Peyer's patch (tissue), 4 donors: ENCODE data around the gene ADORA3. TPM values are rescaled to one million over a fixed set of nuclear protein-coding genes. Genes with fewer than 3 reads are reported as not detected.

Experiments used
- DNase-seq, 3 donors: peaks; one replicate each; pipeline ENCODE4 v3.0.0-alpha.2; 2017 to 2019
- H3K27ac ChIP-seq, 4 donors: fragments of 200-600 bp; sonication (generic); one replicate each; pipeline ENCODE4 v1.5.1; 2016 to 2019
- H3K27me3 ChIP-seq, 2 donors: fragments of 200-600 bp; sonication (generic); one replicate each; pipeline ENCODE4 v1.5.1; 2019
- H3K36me3 ChIP-seq, 3 donors: fragments of 200-600 bp; sonication (generic); one replicate each; pipeline ENCODE4 v1.5.1; 2016 to 2019
- H3K4me1 ChIP-seq, 4 donors: fragments of 200-600 bp; sonication (generic); one replicate each; pipeline ENCODE4 v1.5.1; 2016 to 2019
- H3K4me3 ChIP-seq, 4 donors: fragments of 200-600 bp; sonication (generic); 1 replicate in 3 of 4; 2 replicates in 1 of 4; pipeline ENCODE4 v1.5.1; 2016 to 2019; ENCODE audit warnings: mild to moderate bottlenecking in 1 of 4
- H3K9me3 ChIP-seq, 4 donors: fragments of 200-600 bp; sonication (generic); one replicate each; pipeline ENCODE4 v1.5.1; 2016 to 2019; ENCODE audit warnings: mild to moderate bottlenecking in 1 of 4
- POLR2A ChIP-seq, 2 donors: fragments of 450-650 bp; IDR thresholded peaks; one replicate each; pipeline ENCODE4 v1.5.1; 2017; ENCODE audit warnings: antibody characterized with exemption in 2 of 2, mild to moderate bottlenecking in 2 of 2, moderate library complexity in 2 of 2
- total RNA-seq, 4 donors: library from RNA; depleted of rRNA; stranded (reverse); fragments of >200 nt; gene quantifications; one replicate each; pipeline ENCODE4 v1.1.0, GENCODE V29; 2016
- TF ChIP-seq, protein P1 (sequence below), 6 experiments: fragments of 450-650 bp in 4 of 6; fragments of 200-600 bp in 2 of 6; sonication (generic) in 1 of 6; IDR thresholded peaks; one replicate each; pipeline ENCODE4 v1.5.1; 2017 to 2019; ENCODE audit warnings: antibody characterized with exemption in 6 of 6, mild to moderate bottlenecking in 3 of 6, moderate library complexity in 1 of 6

ADORA3 gene
- total RNA-seq, 4 donors from 2014 or later = 2.3 to 14.9 (median 4.7) TPM; not detected in 1

DNA sequence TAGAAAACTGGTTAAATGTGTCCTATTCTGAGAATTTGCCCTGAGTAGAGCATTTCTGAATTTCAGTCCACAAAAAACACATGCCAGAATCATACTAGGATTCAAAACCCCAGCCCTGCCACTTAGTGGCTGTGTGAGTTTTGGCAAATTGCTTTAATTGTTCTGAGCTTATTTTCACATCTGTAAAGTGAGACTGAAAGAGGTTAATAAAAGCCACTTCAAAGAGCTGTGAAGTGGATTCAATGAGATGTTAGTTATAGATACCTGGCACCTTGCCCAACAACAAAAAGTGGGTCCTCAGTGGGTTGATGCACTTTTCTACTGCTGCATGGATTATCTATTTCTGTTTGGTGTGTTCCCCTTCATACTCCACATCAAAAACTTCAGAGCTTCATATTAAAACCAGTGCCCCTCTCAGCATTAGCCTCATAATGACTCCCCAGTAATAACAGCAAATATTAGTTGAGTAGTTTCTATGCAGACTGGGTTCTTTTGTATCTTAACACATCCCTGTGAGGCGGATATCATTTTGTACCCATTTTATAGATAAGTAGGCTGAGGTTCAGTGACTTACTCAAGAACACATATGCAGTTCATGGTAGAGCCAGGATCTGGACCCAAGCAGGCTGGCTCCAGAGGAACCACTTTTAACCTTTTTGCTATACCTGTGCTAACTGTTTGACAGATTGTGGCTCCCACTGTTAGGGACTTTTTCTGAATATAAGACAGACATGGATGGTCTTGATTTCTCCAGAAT is 14.2 kb upstream of the ADORA3 start:
- no peaks in the 10 kb centered on the region for H3K36me3 ChIP-seq
- no peaks in the 10 kb centered on the region for H3K27me3 ChIP-seq
- H3K27ac ChIP-seq = no peak overlapping the region
- no peak overlapping the region for H3K4me3 ChIP-seq
- TF ChIP-seq POLR2A (IDR thresholded peaks at IDR 0.05) = no peak
- TF ChIP-seq, protein P1, sequence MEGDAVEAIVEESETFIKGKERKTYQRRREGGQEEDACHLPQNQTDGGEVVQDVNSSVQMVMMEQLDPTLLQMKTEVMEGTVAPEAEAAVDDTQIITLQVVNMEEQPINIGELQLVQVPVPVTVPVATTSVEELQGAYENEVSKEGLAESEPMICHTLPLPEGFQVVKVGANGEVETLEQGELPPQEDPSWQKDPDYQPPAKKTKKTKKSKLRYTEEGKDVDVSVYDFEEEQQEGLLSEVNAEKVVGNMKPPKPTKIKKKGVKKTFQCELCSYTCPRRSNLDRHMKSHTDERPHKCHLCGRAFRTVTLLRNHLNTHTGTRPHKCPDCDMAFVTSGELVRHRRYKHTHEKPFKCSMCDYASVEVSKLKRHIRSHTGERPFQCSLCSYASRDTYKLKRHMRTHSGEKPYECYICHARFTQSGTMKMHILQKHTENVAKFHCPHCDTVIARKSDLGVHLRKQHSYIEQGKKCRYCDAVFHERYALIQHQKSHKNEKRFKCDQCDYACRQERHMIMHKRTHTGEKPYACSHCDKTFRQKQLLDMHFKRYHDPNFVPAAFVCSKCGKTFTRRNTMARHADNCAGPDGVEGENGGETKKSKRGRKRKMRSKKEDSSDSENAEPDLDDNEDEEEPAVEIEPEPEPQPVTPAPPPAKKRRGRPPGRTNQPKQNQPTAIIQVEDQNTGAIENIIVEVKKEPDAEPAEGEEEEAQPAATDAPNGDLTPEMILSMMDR (IDR thresholded peaks at IDR 0.05) = no peak
- no peaks in the 10 kb centered on the region for H3K9me3 ChIP-seq
- peaks cover 0 to 11% (median 9%) of the 10 kb centered on the region in 4 donors for H3K4me1 ChIP-seq
- DNase-seq = no peak

GRCh38 chr1:111516005-111516535 is 12.6 kb upstream of the ADORA3 start:
- Histone ChIP-seq H3K36me3 (no peaks in the 10 kb centered on the region), H3K4me3 (peak overlapping the region; percentile 35 to 54 (median 42)), H3K27me3 (no peaks in the 10 kb centered on the region), H3K4me1 (peaks cover 0 to 16% (median 10%) of the 10 kb centered on the region in 4 donors), H3K9me3 (no peaks in the 10 kb centered on the region), H3K27ac (peak overlapping the region; percentile 65 to 83 (median 77))
- TF ChIP-seq, protein P1 (IDR thresholded peaks at IDR 0.05) = peak in 5 of 6 experiments; percentile 14 to 51 (median 25)
- no peak for TF ChIP-seq POLR2A (IDR thresholded peaks at IDR 0.05)
- DNase-seq = peak in 2 of 3 donors; percentile 62 to 79

- H3K36me3 ChIP-seq = no peaks in the 10 kb centered on the region
- peak overlapping the region; percentile 35 to 54 (median 42) for H3K4me3 ChIP-seq
- H3K4me1 ChIP-seq = peaks cover 0 to 16% (median 12%) of the 10 kb centered on the region in 4 donors
- DNase-seq = peak; percentile 53 to 68 (median 59)
- H3K27ac ChIP-seq = peak overlapping the region; percentile 65 to 83 (median 77)
- TF ChIP-seq POLR2A (IDR thresholded peaks at IDR 0.05) = no peak
- TF ChIP-seq, protein P1 (IDR thresholded peaks at IDR 0.05) = no peak
- no peaks in the 10 kb centered on the region for H3K27me3 ChIP-seq
- no peaks in the 10 kb centered on the region for H3K9me3 ChIP-seq
Measured at GRCh38 chr1:111515291-111516004, 12.0 kb upstream of the ADORA3 start.

DNA sequence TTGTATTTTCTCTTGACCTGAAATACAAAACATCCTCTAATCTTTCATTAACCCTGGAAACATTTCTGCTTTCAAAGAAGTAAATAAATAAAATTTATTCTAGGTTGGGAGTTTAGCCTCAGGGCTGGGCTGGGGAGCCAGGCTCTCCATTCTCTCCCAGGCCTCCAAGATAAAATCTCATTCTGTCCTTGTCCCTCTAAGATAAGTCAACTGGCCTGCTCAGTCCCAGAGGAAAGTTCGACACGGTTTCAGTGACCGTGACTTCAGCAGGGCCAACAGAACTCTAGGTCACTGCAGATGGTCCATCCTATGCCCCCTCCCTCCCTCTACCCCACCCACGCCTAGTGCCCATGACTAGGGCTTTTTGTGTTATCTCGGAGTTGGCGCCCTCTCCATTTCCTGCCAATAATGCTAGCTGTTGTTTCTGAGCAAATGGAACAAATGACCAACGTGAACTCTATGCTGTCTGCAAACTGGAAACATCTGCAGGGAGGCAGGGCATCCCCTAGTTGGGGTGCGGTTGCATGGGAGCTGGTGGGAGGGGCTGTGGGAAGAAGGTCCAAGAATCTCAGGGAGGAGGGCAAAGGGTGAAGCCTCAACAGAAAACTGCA is 10.1 kb upstream of the ADORA3 start:
- Histone ChIP-seq H3K4me3 (no peak overlapping the region), H3K36me3 (no peaks in the 10 kb centered on the region), H3K9me3 (no peaks in the 10 kb centered on the region), H3K27me3 (no peaks in the 10 kb centered on the region), H3K4me1 (peaks cover 0 to 33% (median 19%) of the 10 kb centered on the region in 4 donors), H3K27ac (no peak overlapping the region)
- no peak for DNase-seq
- TF ChIP-seq, protein P1 (IDR thresholded peaks at IDR 0.05) = no peak
- TF ChIP-seq POLR2A (IDR thresholded peaks at IDR 0.05) = no peak

DNA sequence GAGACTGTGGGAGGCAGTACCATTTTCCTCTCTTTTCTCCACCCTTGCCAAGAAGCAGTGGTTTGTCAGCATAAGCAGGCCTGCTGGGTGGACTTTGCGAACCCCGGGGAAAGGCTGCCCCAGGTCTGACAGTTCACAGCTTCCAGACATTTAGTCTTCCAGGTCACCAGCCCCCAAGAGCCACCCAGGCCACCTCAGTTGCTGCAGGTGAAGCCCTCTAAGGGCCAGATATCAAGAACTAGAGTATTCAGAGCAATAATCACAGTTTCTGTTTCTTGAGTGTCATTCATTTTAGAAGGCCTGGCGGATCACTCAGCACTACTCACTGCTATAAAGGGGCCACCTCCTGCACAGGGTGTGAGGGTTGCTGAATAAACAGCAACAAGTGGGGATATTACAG is 9.5 kb upstream of the ADORA3 start:
- Histone ChIP-seq H3K27ac (no peak overlapping the region), H3K36me3 (no peaks in the 10 kb centered on the region), H3K27me3 (no peaks in the 10 kb centered on the region), H3K4me3 (no peak overlapping the region), H3K4me1 (peaks cover 0 to 37% (median 19%) of the 10 kb centered on the region in 4 donors), H3K9me3 (no peaks in the 10 kb centered on the region)
- no peak for DNase-seq
- TF ChIP-seq, protein P1 (IDR thresholded peaks at IDR 0.05) = no peak
- no peak for TF ChIP-seq POLR2A (IDR thresholded peaks at IDR 0.05)
